Measurements from ENCODE around the gene USP7. TPM values are rescaled to one million over a fixed set of nuclear protein-coding genes. Genes with fewer than 3 reads are reported as not detected.

Gene USP7
- total RNA-seq, 1 donor from 2014 or later: 188 TPM

DNA sequence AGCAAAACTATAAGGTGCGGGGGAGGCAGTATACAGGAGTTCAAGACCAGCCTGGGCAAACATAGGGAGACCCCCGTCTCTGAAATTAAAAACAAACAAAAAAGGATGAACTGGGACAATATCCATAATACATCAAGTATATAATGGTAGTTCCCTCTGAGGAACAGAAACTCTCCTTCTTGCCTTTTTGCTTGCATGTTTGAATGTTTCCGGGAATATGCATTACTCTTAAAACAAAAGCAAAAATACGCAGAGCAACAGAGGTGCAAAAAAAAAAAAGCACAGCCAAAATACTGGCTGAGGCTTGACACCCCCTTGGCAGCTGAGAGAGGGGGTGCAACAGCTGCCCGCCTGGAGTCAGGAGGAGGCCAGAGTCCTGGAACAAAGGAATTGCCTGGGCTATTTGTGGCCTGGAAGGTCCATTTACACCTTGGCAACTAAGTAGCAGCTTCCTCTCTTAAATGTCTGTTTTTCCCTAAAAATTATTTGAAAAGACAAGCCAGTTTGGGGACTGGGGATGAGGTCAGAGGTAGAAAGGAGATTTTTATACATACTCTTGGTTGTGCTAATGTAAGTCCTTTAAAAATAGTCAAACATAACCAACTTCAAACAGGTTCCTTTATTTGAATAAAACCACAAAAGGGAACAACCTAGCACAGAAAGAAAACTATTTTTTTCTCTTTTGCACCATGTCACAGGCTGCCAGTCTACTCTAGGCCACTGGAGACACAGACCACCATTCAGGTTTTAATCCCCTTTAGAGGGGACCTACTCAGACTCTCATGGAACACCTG, 19.5 kb downstream of the USP7 start:
- Mint-ChIP-seq H3K9me3 (no peaks in the 10 kb centered on the region), H3K4me3 (peak overlapping the region; percentile 51), H3K27me3 (ENCODE audit: insufficient read depth) (no peaks in the 10 kb centered on the region), H3K36me3 (ENCODE audit: low read depth) (no peaks in the 10 kb centered on the region), H3K4me1 (ENCODE audit: low read depth) (peaks cover 54% of the 10 kb centered on the region), H3K27ac (peak overlapping the region; percentile 5)
- DNase-seq (ENCODE audit: low spot score): no peak
- intact Hi-C loops (cut with micrococcal nuclease): loop anchor here (2.0 kb wide), 1 partner anchor 17 kb away; no protein-coding TSS in a partner anchor

DNA sequence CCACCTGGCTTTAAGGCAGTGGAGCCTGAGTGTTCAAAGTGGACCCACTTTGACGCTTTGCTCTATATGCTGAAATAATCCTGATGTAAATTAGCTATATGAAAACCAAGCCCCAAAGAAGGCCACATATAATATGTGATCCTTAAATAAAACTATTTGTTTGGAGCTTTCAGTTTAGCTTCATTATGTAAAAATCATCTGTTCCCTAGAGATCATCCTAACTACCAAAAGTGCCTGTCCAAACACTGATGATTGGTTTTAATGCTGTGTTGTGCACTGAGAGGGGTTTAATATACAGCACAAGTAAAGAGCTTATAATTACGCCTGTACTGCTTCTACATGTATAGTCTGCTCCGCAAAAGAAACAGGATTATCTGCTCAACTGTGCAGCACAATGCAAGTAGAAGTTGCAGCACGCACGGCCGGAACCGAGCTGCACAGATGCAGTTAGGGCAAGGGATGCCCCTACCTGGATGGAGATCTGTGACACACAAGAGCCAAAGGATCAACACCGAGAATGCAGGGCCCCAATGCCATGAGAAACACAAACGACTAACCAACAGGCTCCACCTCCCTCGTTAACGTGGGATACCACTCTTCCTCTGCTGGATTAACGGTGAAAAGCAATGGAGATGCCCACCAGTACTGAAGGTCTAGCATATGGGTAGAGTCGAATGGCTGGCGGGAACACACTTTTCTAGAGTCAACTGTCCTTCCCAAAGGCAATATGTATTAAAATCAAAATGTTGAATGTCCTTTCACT, 20.5 kb downstream of the USP7 start:
- Mint-ChIP-seq H3K36me3 (ENCODE audit: low read depth) (no peaks in the 10 kb centered on the region), H3K27me3 (ENCODE audit: insufficient read depth) (no peaks in the 10 kb centered on the region), H3K27ac (no peak overlapping the region), H3K4me1 (ENCODE audit: low read depth) (peaks cover 52% of the 10 kb centered on the region), H3K9me3 (no peaks in the 10 kb centered on the region), H3K4me3 (no peak overlapping the region)
- intact Hi-C loops (cut with micrococcal nuclease): no loop called here
- no peak for DNase-seq (ENCODE audit: low spot score)

DNA sequence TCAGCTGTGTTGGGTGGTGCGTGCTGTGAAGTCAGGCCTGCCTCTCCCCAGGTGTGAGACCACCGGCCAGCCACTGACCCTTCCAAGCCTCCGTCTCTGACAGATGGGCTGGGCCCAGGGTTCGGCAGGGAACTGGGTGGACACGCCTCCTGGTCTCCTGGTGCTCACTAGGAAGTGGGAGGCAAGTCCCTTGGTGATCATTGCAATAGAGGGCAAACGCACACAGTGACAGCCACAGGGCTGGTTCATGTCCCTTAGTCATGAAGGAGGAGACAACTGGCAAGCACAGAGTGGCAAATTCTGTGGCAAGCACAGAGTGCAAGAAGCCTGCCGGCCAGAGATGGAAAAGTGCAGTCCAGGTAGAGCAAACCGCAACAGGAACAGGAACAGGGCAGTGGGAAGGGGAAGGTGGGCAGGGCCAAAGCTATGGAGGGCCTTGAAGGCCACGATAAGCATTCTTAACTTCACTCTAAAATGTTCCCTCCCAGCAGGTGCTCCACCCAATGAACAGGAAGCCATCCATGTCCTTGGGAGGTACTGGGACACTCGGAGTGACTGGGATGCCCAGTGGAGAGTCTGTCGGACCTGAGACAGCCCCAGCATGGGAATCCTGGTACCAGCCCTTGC, 21.9 kb downstream of the USP7 start:
- no peaks in the 10 kb centered on the region for H3K9me3 Mint-ChIP-seq
- H3K36me3 Mint-ChIP-seq (ENCODE audit: low read depth): no peaks in the 10 kb centered on the region
- H3K27ac Mint-ChIP-seq: no peak overlapping the region
- H3K4me3 Mint-ChIP-seq: no peak overlapping the region
- intact Hi-C loops (cut with micrococcal nuclease): no loop called here
- no peaks in the 10 kb centered on the region for H3K27me3 Mint-ChIP-seq (ENCODE audit: insufficient read depth)
- DNase-seq (ENCODE audit: low spot score): no peak
- H3K4me1 Mint-ChIP-seq (ENCODE audit: low read depth): peaks cover 52% of the 10 kb centered on the region

DNA sequence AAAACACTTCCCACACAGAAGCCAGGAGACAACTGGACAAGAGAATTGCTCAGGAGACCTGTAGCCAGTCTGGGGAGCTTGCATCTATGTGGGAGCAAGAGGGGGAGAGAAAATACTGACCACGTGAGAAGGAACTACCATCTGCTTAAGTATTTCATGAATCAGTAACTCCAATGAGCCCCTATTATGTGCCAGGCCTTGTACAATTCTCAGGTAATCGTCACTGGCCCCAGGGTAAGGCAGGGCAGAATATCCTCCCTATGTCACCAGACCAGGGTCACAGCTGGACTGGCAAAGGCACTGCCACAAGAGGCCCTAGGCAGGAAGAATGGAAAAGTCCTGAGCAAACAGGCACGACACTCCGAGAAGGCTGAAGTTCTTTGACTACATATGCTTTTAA, 25.9 kb downstream of the USP7 start:
- intact Hi-C loops (cut with micrococcal nuclease): loop anchor here (2.0 to 5.0 kb wide), 3 partner anchors 23 to 197 kb away; partner anchors contain the start of genes PMM2 and TMEM186
- Mint-ChIP-seq H3K27me3 (ENCODE audit: insufficient read depth) (no peaks in the 10 kb centered on the region), H3K4me1 (ENCODE audit: low read depth) (peaks cover 36% of the 10 kb centered on the region), H3K27ac (no peak overlapping the region), H3K9me3 (no peaks in the 10 kb centered on the region), H3K36me3 (ENCODE audit: low read depth) (no peaks in the 10 kb centered on the region), H3K4me3 (no peak overlapping the region)
- DNase-seq (ENCODE audit: low spot score): no peak

DNA sequence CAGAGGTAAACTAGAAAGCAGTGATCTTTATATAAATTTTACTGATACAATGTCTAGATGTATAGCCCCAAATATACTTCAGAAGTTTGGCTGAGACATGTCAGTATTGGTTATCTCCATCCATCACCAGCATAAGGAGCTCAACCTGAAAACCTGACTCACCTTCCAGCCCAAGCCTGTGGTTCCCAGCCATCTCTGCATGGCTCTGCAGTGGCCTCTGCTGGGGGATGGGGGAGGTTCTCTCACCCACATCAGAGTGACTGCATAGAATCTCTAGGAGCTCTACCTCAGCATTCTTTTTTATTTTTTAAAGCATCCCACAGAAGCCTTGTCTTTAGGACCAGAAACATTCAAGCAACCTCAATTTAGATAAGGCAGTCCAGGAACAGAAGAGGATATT, 27.3 kb downstream of the USP7 start:
- H3K36me3 Mint-ChIP-seq (ENCODE audit: low read depth): no peaks in the 10 kb centered on the region
- H3K4me1 Mint-ChIP-seq (ENCODE audit: low read depth): peaks cover 36% of the 10 kb centered on the region
- no peaks in the 10 kb centered on the region for H3K9me3 Mint-ChIP-seq
- intact Hi-C loops (cut with micrococcal nuclease): loop anchor here (1.0 to 5.0 kb wide), 8 partner anchors 15 to 262 kb away; partner anchors contain the start of genes ABAT, PMM2 and TMEM186
- DNase-seq (ENCODE audit: low spot score): peak; percentile 60
- H3K4me3 Mint-ChIP-seq: no peak overlapping the region
- peak overlapping the region; percentile 41 for H3K27ac Mint-ChIP-seq
- no peaks in the 10 kb centered on the region for H3K27me3 Mint-ChIP-seq (ENCODE audit: insufficient read depth)

DNA sequence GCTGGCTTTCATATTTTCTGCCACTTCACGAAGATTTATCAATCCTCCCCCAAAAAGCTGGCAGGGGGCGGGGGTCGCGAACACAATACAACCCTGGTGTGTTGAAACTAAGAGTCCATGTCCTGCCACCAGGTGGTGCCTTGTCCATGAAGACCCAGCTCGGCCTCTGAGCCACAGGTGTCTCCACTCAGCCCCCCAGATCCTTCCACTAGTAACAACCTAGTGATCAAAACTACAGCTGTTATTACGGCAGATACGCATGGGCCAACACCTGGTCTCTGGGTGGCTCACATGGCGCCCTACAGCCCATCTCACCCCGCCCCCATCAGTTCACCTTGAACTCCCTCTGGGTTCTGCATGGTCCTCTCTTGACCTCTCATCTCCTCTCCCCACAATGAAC, 27.7 kb downstream of the USP7 start:
- H3K4me1 Mint-ChIP-seq (ENCODE audit: low read depth): peaks cover 36% of the 10 kb centered on the region
- H3K4me3 Mint-ChIP-seq: no peak overlapping the region
- H3K9me3 Mint-ChIP-seq: no peaks in the 10 kb centered on the region
- no peak for DNase-seq (ENCODE audit: low spot score)
- H3K36me3 Mint-ChIP-seq (ENCODE audit: low read depth): no peaks in the 10 kb centered on the region
- H3K27ac Mint-ChIP-seq: peak overlapping the region; percentile 41
- intact Hi-C loops (cut with micrococcal nuclease): loop anchor here (1.0 to 5.0 kb wide), 8 partner anchors 15 to 262 kb away; partner anchors contain the start of genes ABAT, PMM2 and TMEM186
- no peaks in the 10 kb centered on the region for H3K27me3 Mint-ChIP-seq (ENCODE audit: insufficient read depth)

DNA sequence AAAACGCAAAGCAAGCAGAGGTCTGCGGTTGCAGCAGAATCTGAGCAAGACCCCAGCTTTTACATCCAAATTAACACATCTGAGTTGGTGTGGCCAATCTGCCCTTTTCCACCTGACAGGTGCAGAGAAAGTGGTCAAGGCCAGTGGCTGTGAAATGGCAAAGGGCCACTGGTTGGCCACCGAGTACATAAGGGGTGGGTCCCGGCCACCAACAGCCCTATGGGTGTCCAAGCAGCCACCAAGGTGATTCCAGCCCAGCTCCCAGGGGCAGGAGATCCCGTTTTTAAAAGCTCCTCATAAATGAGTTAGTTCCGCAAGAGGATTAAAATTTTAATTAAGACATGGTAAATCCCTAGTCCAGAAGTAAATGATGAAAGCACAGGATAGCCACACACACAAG, 29.1 kb downstream of the USP7 start:
- no peaks in the 10 kb centered on the region for H3K9me3 Mint-ChIP-seq
- H3K36me3 Mint-ChIP-seq (ENCODE audit: low read depth): peaks cover 2% of the 10 kb centered on the region
- intact Hi-C loops (cut with micrococcal nuclease): no loop called here
- H3K4me1 Mint-ChIP-seq (ENCODE audit: low read depth): peaks cover 35% of the 10 kb centered on the region
- no peak overlapping the region for H3K27ac Mint-ChIP-seq
- H3K27me3 Mint-ChIP-seq (ENCODE audit: insufficient read depth): no peaks in the 10 kb centered on the region
- no peak for DNase-seq (ENCODE audit: low spot score)
- H3K4me3 Mint-ChIP-seq: no peak overlapping the region

DNA sequence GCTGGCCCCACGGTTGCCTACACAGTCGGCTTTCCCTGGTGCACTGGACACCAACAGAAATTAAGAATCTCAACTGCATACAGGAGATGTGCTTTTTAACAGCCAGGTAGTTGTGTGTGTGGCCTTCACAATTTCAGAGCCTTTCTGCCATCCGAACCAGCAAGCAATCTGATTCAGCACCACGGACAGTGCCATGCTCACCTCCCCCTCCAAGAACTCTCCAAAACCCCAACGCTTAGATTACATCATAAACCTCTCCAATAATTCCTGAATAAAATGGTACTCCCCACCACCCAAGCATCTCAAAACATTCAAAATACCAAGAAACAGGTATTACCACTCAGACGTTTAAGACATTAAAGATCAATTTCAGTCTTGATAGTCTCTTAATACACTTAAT, 31.8 kb downstream of the USP7 start:
- H3K27me3 Mint-ChIP-seq (ENCODE audit: insufficient read depth): no peaks in the 10 kb centered on the region
- H3K36me3 Mint-ChIP-seq (ENCODE audit: low read depth): peaks cover 22% of the 10 kb centered on the region
- H3K9me3 Mint-ChIP-seq: no peaks in the 10 kb centered on the region
- H3K4me3 Mint-ChIP-seq: no peak overlapping the region
- H3K27ac Mint-ChIP-seq: no peak overlapping the region
- DNase-seq (ENCODE audit: low spot score): peak; percentile 16
- peaks cover 41% of the 10 kb centered on the region for H3K4me1 Mint-ChIP-seq (ENCODE audit: low read depth)
- intact Hi-C loops (cut with micrococcal nuclease): no loop called here

DNA sequence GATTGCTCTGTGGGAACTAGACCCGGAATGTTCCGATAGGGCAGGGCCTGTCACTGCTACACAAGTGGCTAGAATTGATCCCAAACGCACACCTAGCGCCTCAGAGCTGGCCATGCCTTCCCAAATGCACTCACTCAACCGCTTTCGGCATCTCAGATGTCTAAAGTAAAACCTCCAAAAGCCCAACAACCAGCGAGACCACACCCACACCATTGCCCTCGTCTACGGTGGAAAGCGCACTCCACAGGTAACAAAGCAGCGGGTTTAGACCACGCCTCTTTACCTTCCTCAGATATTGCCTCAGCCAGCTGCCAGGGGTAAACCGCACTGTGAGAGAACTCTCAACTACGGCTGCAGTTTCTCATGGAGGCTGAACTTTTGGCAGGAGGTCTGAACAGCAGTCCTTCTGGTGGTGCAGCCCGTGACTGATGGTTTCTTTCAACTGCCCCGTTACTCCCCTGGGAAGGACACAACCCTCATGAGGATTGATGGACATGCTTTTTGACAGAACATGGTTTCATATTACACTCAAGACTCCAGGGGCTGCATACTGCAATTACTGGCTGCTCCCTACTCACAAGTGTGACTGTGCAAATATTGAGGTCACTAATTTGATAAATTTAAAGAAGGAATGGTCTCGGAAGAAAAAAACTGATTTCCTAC, 34.5 kb downstream of the USP7 start:
- H3K27me3 Mint-ChIP-seq (ENCODE audit: insufficient read depth): no peaks in the 10 kb centered on the region
- peaks cover 25% of the 10 kb centered on the region for H3K36me3 Mint-ChIP-seq (ENCODE audit: low read depth)
- H3K4me3 Mint-ChIP-seq: no peak overlapping the region
- H3K27ac Mint-ChIP-seq: peak overlapping the region; percentile 73
- peaks cover 35% of the 10 kb centered on the region for H3K4me1 Mint-ChIP-seq (ENCODE audit: low read depth)
- intact Hi-C loops (cut with micrococcal nuclease): no loop called here
- no peak for DNase-seq (ENCODE audit: low spot score)
- H3K9me3 Mint-ChIP-seq: no peaks in the 10 kb centered on the region

DNA sequence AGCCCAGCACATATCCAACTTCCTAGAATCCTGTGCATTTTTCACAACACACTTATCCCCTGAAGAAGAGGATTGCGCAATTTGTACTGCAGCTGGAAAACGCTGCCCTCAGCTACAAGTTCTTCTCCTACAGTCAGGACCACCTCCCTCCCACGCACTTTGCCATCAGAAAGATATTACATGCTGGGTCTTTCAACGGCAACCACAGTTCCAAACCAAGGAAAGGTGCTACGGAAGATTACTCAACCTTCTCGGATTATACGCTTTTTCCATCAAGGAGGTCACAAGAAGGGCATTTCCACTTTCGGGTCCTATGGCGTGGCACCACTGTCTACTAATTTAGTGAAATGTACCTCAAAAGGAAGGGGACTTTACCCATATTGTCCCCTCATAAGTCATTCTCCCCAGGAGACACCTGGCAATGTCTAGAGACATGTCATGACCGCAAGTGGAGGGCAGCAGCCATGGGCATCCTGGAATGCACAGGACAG, 35.2 kb downstream of the USP7 start:
- intact Hi-C loops (cut with micrococcal nuclease): no loop called here
- no peak for DNase-seq (ENCODE audit: low spot score)
- Mint-ChIP-seq H3K27me3 (ENCODE audit: insufficient read depth) (no peaks in the 10 kb centered on the region), H3K4me3 (no peak overlapping the region), H3K36me3 (ENCODE audit: low read depth) (peaks cover 25% of the 10 kb centered on the region), H3K9me3 (no peaks in the 10 kb centered on the region), H3K27ac (peak overlapping the region; percentile 73), H3K4me1 (ENCODE audit: low read depth) (peaks cover 34% of the 10 kb centered on the region)

DNA sequence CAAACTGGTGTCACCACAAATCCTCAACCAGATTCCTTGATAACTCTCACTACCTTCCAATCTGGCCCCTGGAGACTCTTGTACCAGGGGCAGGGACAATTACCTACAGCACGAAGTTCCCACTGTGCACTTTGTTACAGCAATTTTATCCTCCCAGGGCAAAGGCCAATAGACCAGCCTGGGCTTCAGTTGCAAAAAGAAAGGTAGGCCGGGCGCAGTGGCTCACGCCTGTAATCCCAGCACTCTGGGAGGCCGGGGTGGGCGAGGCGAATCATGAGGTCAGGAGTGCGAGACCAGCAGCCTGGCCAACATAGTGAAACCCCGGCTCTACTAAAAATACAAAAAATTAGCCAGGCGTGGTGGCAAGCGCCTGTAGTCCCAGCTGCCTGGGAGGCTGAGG, 36.9 kb downstream of the USP7 start:
- Mint-ChIP-seq H3K9me3 (no peaks in the 10 kb centered on the region), H3K36me3 (ENCODE audit: low read depth) (peaks cover 25% of the 10 kb centered on the region), H3K27ac (no peak overlapping the region), H3K4me1 (ENCODE audit: low read depth) (peaks cover 36% of the 10 kb centered on the region), H3K27me3 (ENCODE audit: insufficient read depth) (no peaks in the 10 kb centered on the region), H3K4me3 (no peak overlapping the region)
- DNase-seq (ENCODE audit: low spot score): no peak
- intact Hi-C loops (cut with micrococcal nuclease): no loop called here

DNA sequence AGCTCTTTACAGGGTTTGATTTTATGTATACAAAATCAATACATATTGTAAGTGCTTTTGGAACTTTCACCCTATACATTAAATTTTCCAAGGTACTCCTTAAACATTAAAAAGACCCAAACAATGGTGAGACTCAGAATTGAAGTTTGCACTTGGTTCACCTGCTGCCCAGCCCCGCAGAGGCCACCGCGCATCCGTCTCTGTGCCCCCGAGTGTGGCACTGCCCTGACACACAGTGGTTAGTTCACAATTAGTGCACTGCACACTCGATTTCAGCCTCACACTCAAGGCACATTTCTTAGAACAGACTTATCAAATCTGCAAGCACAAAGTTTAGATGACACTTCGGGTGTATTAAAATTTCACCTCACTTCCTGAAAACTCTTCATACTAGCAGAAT, 38.3 kb downstream of the USP7 start:
- H3K27me3 Mint-ChIP-seq (ENCODE audit: insufficient read depth): no peaks in the 10 kb centered on the region
- no peak overlapping the region for H3K4me3 Mint-ChIP-seq
- intact Hi-C loops (cut with micrococcal nuclease): no loop called here
- H3K4me1 Mint-ChIP-seq (ENCODE audit: low read depth): peaks cover 50% of the 10 kb centered on the region
- no peak overlapping the region for H3K27ac Mint-ChIP-seq
- no peaks in the 10 kb centered on the region for H3K9me3 Mint-ChIP-seq
- DNase-seq (ENCODE audit: low spot score): no peak
- H3K36me3 Mint-ChIP-seq (ENCODE audit: low read depth): peaks cover 36% of the 10 kb centered on the region
